ENCODE results near the gene RIT2.

The RIT2 gene

DNA sequence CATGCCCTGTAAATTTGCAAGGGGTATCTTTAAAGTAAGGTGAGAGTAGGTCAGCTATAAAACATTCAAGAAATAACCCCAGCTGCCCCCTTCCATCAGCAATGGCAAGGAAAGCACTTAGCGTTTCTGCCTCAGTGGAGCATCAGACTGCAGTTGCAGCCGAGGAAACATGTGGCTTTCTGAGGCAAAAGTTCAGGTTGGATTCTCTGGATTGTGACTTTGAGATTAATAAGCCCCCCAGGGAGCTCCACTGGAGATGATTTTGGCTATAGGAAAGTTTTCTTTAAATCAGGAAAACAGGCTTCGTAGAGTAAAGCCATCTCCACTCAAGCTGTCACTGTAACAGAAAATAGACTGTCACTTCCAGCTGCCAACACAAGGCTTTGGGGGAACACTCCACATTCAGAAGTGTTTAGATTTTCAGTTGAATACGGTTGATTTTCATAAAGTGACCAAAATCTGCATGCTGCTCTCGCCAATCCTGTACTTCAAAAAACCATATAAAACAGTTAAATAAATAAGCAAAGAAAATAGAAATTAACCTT lies 15.3 kb upstream of the RIT2 start:
- no peaks in the 10 kb centered on the region for H3K27me3 ChIP-seq (ENCODE audit: insufficient read depth, low read length)
- 0 out of 2 replicates have a peak, but pooled peaks cover 3% of the 10 kb centered on the region for H3K9me3 ChIP-seq (ENCODE audit: insufficient read depth, low read depth, low read length)
- no peak overlapping the region for H3K27ac ChIP-seq (ENCODE audit: low read length)
- H3K4me1 ChIP-seq (ENCODE audit: insufficient read depth, low read length): peaks cover 5% of the 10 kb centered on the region; the same call in 1 of the 2 replicates
- H3K9ac ChIP-seq (ENCODE audit: low read depth, low read length): no peak overlapping the region
- no peaks in the 10 kb centered on the region for H3K36me3 ChIP-seq (ENCODE audit: insufficient read depth, low read depth, low read length)
- H3K4me3 ChIP-seq (ENCODE audit: low read length): no peak overlapping the region

DNA sequence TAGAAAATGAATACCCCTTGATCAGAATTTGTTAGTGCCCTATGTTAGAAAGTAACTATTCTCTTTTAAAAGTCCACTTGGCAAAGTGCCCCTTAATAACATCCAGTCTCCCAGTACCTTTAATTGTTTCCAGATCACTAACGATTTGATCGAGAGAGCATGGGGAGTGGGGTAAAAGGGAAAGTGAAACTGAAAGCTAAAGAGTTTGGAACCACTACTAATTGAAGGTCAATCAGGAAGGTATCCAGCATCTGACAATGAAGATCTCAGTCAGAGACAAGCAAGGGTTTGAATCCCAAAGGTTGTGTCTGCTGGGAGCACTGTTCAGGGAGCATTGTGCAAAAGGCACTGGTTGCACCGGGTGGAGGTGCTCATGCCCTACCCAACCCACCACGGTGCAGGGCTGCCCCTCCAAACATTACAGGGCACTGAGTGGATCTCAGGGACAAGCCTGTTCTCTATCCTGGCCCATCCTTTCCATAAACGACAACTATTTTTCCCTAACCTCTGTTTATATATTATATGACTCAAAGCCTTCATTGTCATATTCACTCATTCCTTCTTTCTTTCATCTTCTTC lies 14.6 kb upstream of the RIT2 start:
- H3K4me3 ChIP-seq (ENCODE audit: low read length): no peak overlapping the region
- H3K36me3 ChIP-seq (ENCODE audit: insufficient read depth, low read depth, low read length): no peaks in the 10 kb centered on the region
- H3K9me3 ChIP-seq (ENCODE audit: insufficient read depth, low read depth, low read length): 0 out of 2 replicates have a peak, but pooled peaks cover 3% of the 10 kb centered on the region
- H3K4me1 ChIP-seq (ENCODE audit: insufficient read depth, low read length): peaks cover 5% of the 10 kb centered on the region; the same call in 1 of the 2 replicates
- no peak overlapping the region for H3K27ac ChIP-seq (ENCODE audit: low read length)
- H3K27me3 ChIP-seq (ENCODE audit: insufficient read depth, low read length): no peaks in the 10 kb centered on the region
- H3K9ac ChIP-seq (ENCODE audit: low read depth, low read length): no peak overlapping the region

DNA sequence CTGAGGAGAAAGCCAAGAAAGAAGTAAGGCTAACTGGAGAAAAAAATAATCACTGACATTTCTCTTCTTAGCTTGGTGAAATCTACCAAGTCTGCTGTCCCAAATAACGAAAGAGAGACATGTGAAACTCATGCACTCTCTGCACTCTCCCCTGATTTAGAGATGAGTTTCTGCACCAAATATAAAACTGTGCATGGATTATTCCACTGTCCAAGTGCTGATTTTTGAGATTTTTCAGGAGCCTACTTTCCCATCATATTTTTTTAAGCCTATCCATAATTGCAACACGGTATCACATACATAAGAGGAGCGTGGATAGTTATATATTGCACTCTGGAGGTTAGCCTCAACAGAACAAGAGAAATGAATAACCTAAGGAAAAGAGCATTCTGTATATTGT lies 10.0 kb upstream of the RIT2 start:
- no peak overlapping the region for H3K9ac ChIP-seq (ENCODE audit: low read depth, low read length)
- H3K27ac ChIP-seq (ENCODE audit: low read length): no peak overlapping the region
- no peaks in the 10 kb centered on the region for H3K27me3 ChIP-seq (ENCODE audit: insufficient read depth, low read length)
- no peaks in the 10 kb centered on the region for H3K36me3 ChIP-seq (ENCODE audit: insufficient read depth, low read depth, low read length)
- H3K4me1 ChIP-seq (ENCODE audit: insufficient read depth, low read length): peaks cover 5% of the 10 kb centered on the region; the same call in 1 of the 2 replicates
- no peak overlapping the region for H3K4me3 ChIP-seq (ENCODE audit: low read length)
- no peaks in the 10 kb centered on the region for H3K9me3 ChIP-seq (ENCODE audit: insufficient read depth, low read depth, low read length)

DNA sequence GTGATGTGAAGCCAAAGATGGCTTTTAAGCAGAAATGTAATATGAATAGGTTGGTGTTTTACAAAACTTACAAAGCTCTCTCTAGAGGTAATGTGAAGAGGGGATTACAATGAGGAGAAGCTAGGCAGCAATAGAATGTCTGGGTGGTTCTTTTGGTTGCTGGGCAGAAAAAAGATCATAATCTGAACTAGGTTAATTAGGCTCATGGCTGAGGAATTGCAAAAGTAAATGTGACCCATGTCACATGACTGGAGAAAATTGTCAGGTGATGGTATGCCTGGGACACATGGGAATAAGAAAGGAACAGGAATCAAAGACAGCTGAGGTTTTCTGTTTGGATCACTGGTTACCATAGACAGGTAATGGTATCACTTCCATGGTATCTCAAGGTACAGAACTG lies 7.5 kb upstream of the RIT2 start:
- no peak overlapping the region for H3K9ac ChIP-seq (ENCODE audit: low read depth, low read length)
- H3K36me3 ChIP-seq (ENCODE audit: insufficient read depth, low read depth, low read length): no peaks in the 10 kb centered on the region
- H3K27ac ChIP-seq (ENCODE audit: low read length): no peak overlapping the region
- H3K4me3 ChIP-seq (ENCODE audit: low read length): no peak overlapping the region
- H3K4me1 ChIP-seq (ENCODE audit: insufficient read depth, low read length): peaks cover 5% of the 10 kb centered on the region; the same call in 1 of the 2 replicates
- no peaks in the 10 kb centered on the region for H3K9me3 ChIP-seq (ENCODE audit: insufficient read depth, low read depth, low read length)
- no peaks in the 10 kb centered on the region for H3K27me3 ChIP-seq (ENCODE audit: insufficient read depth, low read length)

DNA sequence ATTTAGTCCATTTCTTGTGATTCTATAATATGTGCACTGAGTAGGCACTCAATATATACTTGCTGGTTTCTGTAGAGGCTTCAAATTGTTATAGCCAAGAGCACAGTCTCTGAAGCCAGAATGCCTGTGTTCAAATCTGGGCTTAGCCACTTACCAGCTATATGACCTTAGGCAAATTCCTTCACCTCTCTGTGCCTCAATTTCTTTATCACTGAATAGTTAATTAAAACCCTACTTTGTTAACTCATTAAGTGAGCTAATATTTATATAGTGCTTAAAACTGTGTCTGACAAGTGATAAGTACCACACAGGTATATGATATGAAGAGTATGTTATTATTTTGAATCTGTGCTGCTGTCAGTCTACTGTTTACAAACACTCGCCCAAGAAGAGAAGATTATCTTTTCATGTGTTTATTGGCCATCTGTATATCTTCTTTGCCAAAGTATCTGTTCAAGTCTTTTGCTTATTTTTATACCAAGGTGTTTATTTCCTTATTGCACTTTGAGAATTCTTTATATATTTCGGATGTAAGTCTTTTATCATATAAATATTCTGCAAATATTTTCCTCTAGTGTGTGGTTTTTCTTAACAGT lies 1.3 kb upstream of the RIT2 start:
- H3K27ac ChIP-seq (ENCODE audit: low read length): no peak overlapping the region
- no peak overlapping the region for H3K4me3 ChIP-seq (ENCODE audit: low read length)
- H3K9me3 ChIP-seq (ENCODE audit: insufficient read depth, low read depth, low read length): no peaks in the 10 kb centered on the region
- no peaks in the 10 kb centered on the region; the same call in 1 of the 2 replicates for H3K4me1 ChIP-seq (ENCODE audit: insufficient read depth, low read length)
- H3K36me3 ChIP-seq (ENCODE audit: insufficient read depth, low read depth, low read length): no peaks in the 10 kb centered on the region
- no peak overlapping the region for H3K9ac ChIP-seq (ENCODE audit: low read depth, low read length)
- H3K27me3 ChIP-seq (ENCODE audit: insufficient read depth, low read length): no peaks in the 10 kb centered on the region

DNA sequence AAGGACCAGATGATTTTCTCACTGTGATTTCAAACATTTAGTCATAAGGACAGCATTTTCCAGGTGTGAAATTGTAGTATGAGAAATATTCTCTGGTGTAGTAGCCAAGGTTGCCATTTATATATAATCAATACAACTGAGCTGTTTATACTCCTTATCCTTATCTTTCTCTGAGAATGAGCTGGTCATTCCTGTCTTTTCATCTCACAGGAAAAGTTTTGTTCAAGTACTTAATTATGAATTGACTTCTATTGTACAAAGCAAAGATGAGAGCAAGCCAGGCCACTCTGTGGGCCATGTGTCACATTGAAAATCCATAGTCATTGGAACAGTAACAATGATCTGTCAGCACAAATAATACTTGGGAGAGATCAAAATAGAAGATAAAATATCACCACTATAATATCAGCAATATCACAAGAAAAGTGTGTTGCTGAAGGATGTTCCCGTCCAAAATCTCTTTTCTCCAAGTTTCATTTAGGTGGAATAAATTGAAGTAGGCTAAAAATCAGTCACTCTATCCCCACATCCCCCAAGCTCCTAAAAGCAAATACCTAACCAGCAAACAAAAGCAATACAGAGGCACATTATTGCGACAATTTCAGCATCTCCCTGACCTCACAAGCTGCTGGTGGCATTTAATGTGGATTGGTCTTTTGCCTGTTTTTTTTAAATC lies 2.1 kb downstream of the RIT2 start:
- Histone ChIP-seq H3K9me3 (ENCODE audit: insufficient read depth, low read depth, low read length) (no peaks in the 10 kb centered on the region), H3K4me1 (ENCODE audit: insufficient read depth, low read length) (no peaks in the 10 kb centered on the region; the same call in 1 of the 2 replicates), H3K4me3 (ENCODE audit: low read length) (no peak overlapping the region), H3K27ac (ENCODE audit: low read length) (no peak overlapping the region), H3K9ac (ENCODE audit: low read depth, low read length) (no peak overlapping the region), H3K27me3 (ENCODE audit: insufficient read depth, low read length) (no peaks in the 10 kb centered on the region), H3K36me3 (ENCODE audit: insufficient read depth, low read depth, low read length) (no peaks in the 10 kb centered on the region)

DNA sequence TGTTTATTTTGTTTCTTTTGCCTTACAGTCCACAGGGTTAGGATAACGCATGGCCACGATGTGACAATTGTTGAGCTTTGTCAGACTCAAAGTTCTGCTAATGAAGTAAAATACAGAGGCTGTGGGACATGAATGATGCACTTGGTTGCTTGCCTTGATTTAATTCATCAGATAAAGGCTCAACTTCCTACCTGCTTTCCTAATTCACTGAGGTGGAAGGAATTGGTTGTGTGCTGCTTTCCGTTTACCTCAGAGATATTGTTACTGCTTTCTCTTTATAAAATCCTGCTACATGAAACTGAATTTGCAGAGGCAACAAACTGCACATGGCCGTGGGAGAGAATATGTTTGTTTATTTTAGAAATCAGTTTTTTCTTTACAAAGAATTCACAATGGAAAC lies 6.6 kb downstream of the RIT2 start:
- no peaks in the 10 kb centered on the region for H3K36me3 ChIP-seq (ENCODE audit: insufficient read depth, low read depth, low read length)
- H3K9ac ChIP-seq (ENCODE audit: low read depth, low read length): no peak overlapping the region
- no peaks in the 10 kb centered on the region for H3K27me3 ChIP-seq (ENCODE audit: insufficient read depth, low read length)
- H3K4me3 ChIP-seq (ENCODE audit: low read length): no peak overlapping the region
- no peaks in the 10 kb centered on the region for H3K9me3 ChIP-seq (ENCODE audit: insufficient read depth, low read depth, low read length)
- no peaks in the 10 kb centered on the region; the same call in 1 of the 2 replicates for H3K4me1 ChIP-seq (ENCODE audit: insufficient read depth, low read length)
- no peak overlapping the region for H3K27ac ChIP-seq (ENCODE audit: low read length)

DNA sequence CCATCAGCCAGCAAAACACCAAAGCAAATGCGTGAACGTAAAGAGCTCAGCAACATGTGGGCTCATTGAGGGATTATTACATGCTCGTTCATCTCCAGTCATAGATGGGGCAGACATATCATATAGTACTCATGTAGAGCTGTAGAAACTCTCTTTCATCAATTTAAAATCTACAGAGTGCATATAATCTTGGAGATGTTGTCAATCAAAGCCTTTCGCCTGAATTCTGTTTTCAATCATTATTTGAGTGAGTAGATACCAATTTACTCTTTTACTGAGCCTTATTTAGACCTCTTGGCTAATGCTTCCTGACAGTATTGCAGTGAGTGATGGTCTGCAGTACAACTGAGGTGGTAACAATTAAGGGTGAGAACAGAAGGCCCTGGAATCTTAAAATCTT lies 7.0 kb downstream of the RIT2 start:
- Histone ChIP-seq H3K4me3 (ENCODE audit: low read length) (no peak overlapping the region), H3K9ac (ENCODE audit: low read depth, low read length) (no peak overlapping the region), H3K27ac (ENCODE audit: low read length) (no peak overlapping the region), H3K4me1 (ENCODE audit: insufficient read depth, low read length) (no peaks in the 10 kb centered on the region; the same call in 1 of the 2 replicates), H3K36me3 (ENCODE audit: insufficient read depth, low read depth, low read length) (no peaks in the 10 kb centered on the region), H3K9me3 (ENCODE audit: insufficient read depth, low read depth, low read length) (no peaks in the 10 kb centered on the region), H3K27me3 (ENCODE audit: insufficient read depth, low read length) (no peaks in the 10 kb centered on the region)

DNA sequence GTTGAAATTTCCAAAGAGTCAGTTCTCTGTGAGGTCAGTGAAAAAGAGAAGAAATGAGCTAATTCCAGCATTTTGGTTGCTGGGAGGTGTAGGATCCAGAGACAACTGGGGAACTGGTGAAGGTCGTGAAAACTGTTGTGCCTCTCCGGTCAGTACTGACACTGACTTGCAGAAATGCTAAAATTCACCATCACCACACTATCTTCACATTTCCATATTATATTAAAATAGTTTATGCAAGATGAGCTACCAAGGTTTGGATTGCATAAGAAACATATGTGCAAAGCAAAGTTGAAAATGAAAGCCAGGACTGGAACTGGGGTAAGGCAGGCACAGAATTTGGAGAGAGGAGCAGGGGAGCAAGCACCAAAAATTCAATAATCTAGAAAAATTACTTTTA lies 21.8 kb downstream of the RIT2 start:
- Histone ChIP-seq H3K36me3 (ENCODE audit: insufficient read depth, low read depth, low read length) (no peaks in the 10 kb centered on the region), H3K9ac (ENCODE audit: low read depth, low read length) (no peak overlapping the region), H3K27me3 (ENCODE audit: insufficient read depth, low read length) (no peaks in the 10 kb centered on the region), H3K27ac (ENCODE audit: low read length) (no peak overlapping the region), H3K4me1 (ENCODE audit: insufficient read depth, low read length) (no peaks in the 10 kb centered on the region), H3K9me3 (ENCODE audit: insufficient read depth, low read depth, low read length) (no peaks in the 10 kb centered on the region), H3K4me3 (ENCODE audit: low read length) (no peak overlapping the region)

DNA sequence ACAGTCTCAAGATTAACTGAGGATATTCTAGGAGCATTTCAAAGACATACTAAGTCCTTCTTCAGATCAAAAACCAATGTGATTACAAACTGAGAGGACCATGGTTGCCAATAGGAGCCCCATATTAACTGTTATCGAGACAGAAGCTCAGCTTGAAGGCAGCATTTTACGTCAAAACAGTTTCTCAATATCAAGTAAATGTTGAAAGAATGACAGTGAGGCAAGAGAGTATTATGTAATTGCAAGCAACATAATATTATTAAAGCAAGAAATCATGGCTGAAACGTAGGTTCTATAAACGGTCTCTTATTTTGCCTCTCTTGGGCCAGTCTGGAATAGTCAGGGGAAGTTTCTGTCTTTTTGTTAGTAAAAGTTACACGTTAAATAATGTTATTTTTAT lies 22.9 kb downstream of the RIT2 start:
- Histone ChIP-seq H3K27me3 (ENCODE audit: insufficient read depth, low read length) (no peaks in the 10 kb centered on the region), H3K9me3 (ENCODE audit: insufficient read depth, low read depth, low read length) (no peaks in the 10 kb centered on the region), H3K36me3 (ENCODE audit: insufficient read depth, low read depth, low read length) (no peaks in the 10 kb centered on the region; the same call in 1 of the 2 replicates), H3K9ac (ENCODE audit: low read depth, low read length) (no peak overlapping the region), H3K4me3 (ENCODE audit: low read length) (no peak overlapping the region), H3K27ac (ENCODE audit: low read length) (no peak overlapping the region), H3K4me1 (ENCODE audit: insufficient read depth, low read length) (no peaks in the 10 kb centered on the region)

DNA sequence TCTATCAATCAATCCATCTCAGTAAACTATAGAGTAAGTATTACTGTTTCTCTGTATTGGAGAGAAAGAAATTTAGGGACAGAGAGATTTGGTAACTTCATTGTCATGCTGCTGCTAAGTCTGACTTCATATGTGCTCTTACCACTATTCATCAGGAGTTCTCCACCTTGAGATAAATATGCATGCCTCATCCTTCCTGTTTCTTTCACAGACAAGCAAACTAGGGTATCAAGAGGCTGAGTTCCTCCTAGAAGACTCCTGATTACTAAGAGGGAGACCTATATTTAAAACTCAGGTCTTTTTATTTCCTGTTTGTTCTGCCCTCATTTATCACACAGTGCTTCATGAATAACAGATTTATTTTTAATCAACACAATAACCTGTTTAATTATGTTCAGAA lies 34.1 kb downstream of the RIT2 start:
- no peaks in the 10 kb centered on the region for H3K27me3 ChIP-seq (ENCODE audit: insufficient read depth, low read length)
- H3K36me3 ChIP-seq (ENCODE audit: insufficient read depth, low read depth, low read length): no peaks in the 10 kb centered on the region
- H3K4me3 ChIP-seq (ENCODE audit: low read length): no peak overlapping the region
- no peaks in the 10 kb centered on the region for H3K9me3 ChIP-seq (ENCODE audit: insufficient read depth, low read depth, low read length)
- H3K27ac ChIP-seq (ENCODE audit: low read length): no peak overlapping the region
- peaks cover 33% of the 10 kb centered on the region for H3K4me1 ChIP-seq (ENCODE audit: insufficient read depth, low read length)
- H3K9ac ChIP-seq (ENCODE audit: low read depth, low read length): no peak overlapping the region

DNA sequence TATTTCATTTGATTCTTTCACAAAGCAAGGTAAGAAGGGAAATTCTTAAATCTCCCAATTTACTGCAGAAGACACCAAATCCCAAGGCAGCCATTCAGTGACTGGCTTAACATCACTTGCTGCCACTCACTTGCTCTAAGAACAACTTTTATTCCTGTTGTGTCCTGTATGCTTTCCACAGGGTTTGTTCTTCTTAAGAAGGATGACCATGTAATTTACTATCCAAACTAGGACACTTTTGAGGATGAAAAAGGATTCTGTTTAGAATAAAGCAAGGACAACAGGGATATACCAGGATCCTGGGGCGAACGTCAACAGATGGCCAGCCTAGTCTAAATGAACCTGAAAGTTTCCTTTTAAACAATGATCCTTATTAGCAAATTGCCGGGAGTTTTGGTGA lies 34.8 kb downstream of the RIT2 start:
- Histone ChIP-seq H3K4me3 (ENCODE audit: low read length) (no peak overlapping the region), H3K9me3 (ENCODE audit: insufficient read depth, low read depth, low read length) (no peaks in the 10 kb centered on the region), H3K27ac (ENCODE audit: low read length) (no peak overlapping the region), H3K36me3 (ENCODE audit: insufficient read depth, low read depth, low read length) (no peaks in the 10 kb centered on the region), H3K9ac (ENCODE audit: low read depth, low read length) (no peak overlapping the region), H3K27me3 (ENCODE audit: insufficient read depth, low read length) (no peaks in the 10 kb centered on the region), H3K4me1 (ENCODE audit: insufficient read depth, low read length) (peaks cover 33% of the 10 kb centered on the region)
